Neural cell (in vitro differentiated cells): ENCODE data around the gene MTERF2. TPM values are rescaled to one million over a fixed set of nuclear protein-coding genes. Genes with fewer than 3 reads are reported as not detected.

Experiments
- H2AFZ ChIP-seq: fragments of 200-600, 300-800 bp; sonication (generic), shearing (Covaris generic); 2 replicates; pipeline ENCODE4 v1.6.0; 2014; ENCODE audit warnings: low read depth, mild to moderate bottlenecking, antibody characterized with exemption, low read length, moderate library complexity
- H3F3A ChIP-seq: fragments of 200-600 bp; shearing (Covaris generic); 2 replicates; pipeline ENCODE4 v1.6.1; 2016; ENCODE audit warnings: mild to moderate bottlenecking, moderate library complexity, mixed read lengths, antibody characterized with exemption, low read length; ENCODE audit not compliant: insufficient read depth, poor library complexity, severe bottlenecking
- H3K27ac ChIP-seq: fragments of 200-600, 300-800 bp; sonication (generic), shearing (Covaris generic); 2 replicates; pipeline ENCODE4 v1.5.1; 2014; ENCODE audit warnings: mild to moderate bottlenecking, low read length, moderate library complexity
- H3K27me3 ChIP-seq: fragments of 300-800, 200-600 bp; sonication (generic), shearing (Covaris generic); 2 replicates; pipeline ENCODE4 v1.6.0; 2014; ENCODE audit warnings: mild to moderate bottlenecking, low read depth, low read length, moderate library complexity; ENCODE audit not compliant: insufficient read depth
- H3K36me3 ChIP-seq: fragments of 300-800, 200-600 bp; sonication (generic), shearing (Covaris generic); 2 replicates; pipeline ENCODE4 v1.5.1; 2014; ENCODE audit warnings: mild to moderate bottlenecking, antibody characterized with exemption, low read length, moderate library complexity; ENCODE audit not compliant: insufficient read depth
- H3K4me2 ChIP-seq: fragments of 300-800, 200-600 bp; sonication (generic), shearing (Covaris generic); 2 replicates; pipeline ENCODE4 v1.6.0; 2014; ENCODE audit warnings: mild to moderate bottlenecking, low read length
- H3K4me3 ChIP-seq: fragments of 300-800, 200-600 bp; sonication (generic), shearing (Covaris generic); 2 replicates; pipeline ENCODE4 v1.5.1; 2014; ENCODE audit warnings: mild to moderate bottlenecking, low read length, moderate library complexity
- H3K79me2 ChIP-seq: fragments of 200-600 bp; shearing (Covaris generic); replicated peaks from 2 replicates; pipeline ENCODE4 v1.6.0; 2014; ENCODE audit warnings: mild to moderate bottlenecking, low read length, moderate library complexity; ENCODE audit not compliant: insufficient read depth
- H3K9ac ChIP-seq: fragments of 300-800, 200-600 bp; sonication (generic), shearing (Covaris generic); 2 replicates; pipeline ENCODE4 v1.6.1; 2016; ENCODE audit warnings: mild to moderate bottlenecking, low read length, mixed read lengths
- H3K9me2 ChIP-seq: fragments of 200-600 bp; shearing (Covaris generic); 2 replicates; pipeline ENCODE4 v1.6.1; 2016; ENCODE audit warnings: mild to moderate bottlenecking, low read length, mixed read lengths; ENCODE audit not compliant: insufficient read depth
- H3K9me3 ChIP-seq: fragments of 200-600, 300-800 bp; sonication (generic), shearing (Covaris generic); 2 replicates; pipeline ENCODE4 v1.6.1; 2016; ENCODE audit warnings: mild to moderate bottlenecking, mixed run types, low read length, moderate library complexity, mixed read lengths
- H4K20me1 ChIP-seq: fragments of 200-600 bp; shearing (Covaris generic); 2 replicates; pipeline ENCODE4 v1.6.1; 2016; ENCODE audit warnings: mild to moderate bottlenecking, mixed run types; ENCODE audit not compliant: insufficient read depth
- CTCF ChIP-seq: fragments of 450-650 bp; IDR thresholded peaks from 2 replicates; pipeline ENCODE4 v1.5.1; 2014; ENCODE audit warnings: antibody characterized with exemption, mild to moderate bottlenecking, moderate library complexity; ENCODE audit not compliant: poor library complexity, severe bottlenecking
- EP300 ChIP-seq: fragments of 450-650 bp; conservative IDR thresholded peaks from 2 replicates; pipeline ENCODE4 v1.6.1; 2014; ENCODE audit warnings: antibody characterized with exemption, mild to moderate bottlenecking, moderate library complexity; ENCODE audit not compliant: poor library complexity, severe bottlenecking
- RAD21 ChIP-seq: fragments of 450-650 bp; conservative IDR thresholded peaks from 2 replicates; pipeline ENCODE4 v1.6.1; 2014; ENCODE audit warnings: antibody characterized with exemption, mild to moderate bottlenecking, moderate library complexity
- REST ChIP-seq: IDR thresholded peaks from 2 replicates; pipeline ENCODE4 v1.6.1; 2012; ENCODE audit warnings: borderline replicate concordance
- SMC3 ChIP-seq: fragments of 450-650 bp; conservative IDR thresholded peaks from 2 replicates; pipeline ENCODE4 v1.6.1; 2014; ENCODE audit warnings: antibody characterized with exemption, mild to moderate bottlenecking, moderate library complexity; ENCODE audit not compliant: poor library complexity
- TAF1 ChIP-seq: IDR thresholded peaks from 2 replicates; pipeline ENCODE4 v1.6.1; 2012; ENCODE audit warnings: low read depth
- polyA plus RNA-seq: library from polyadenylated mRNA; depleted of rRNA; stranded (reverse); fragments of >200 nt; gene quantifications from 2 replicates; pipeline ENCODE4 v1.2.3, GENCODE V29; 2014

MTERF2 gene
- polyA plus RNA-seq, 1 donor from 2014 or later = 47.8 TPM

GRCh38 chr12:106934277-106934676 lies 52.7 kb downstream of the MTERF2 start:
- no peak for TF ChIP-seq EP300
- TF ChIP-seq REST = no peak
- no peak for TF ChIP-seq RAD21
- no peak for TF ChIP-seq CTCF
- no peak for TF ChIP-seq TAF1
- TF ChIP-seq SMC3 = no peak
- Histone ChIP-seq H3K27me3 (no peaks in the 10 kb centered on the region), H3K36me3 (no peaks in the 10 kb centered on the region), H3K79me2 (no peaks in the 10 kb centered on the region), H4K20me1 (no peaks in the 10 kb centered on the region), H3K4me3 (no peak overlapping the region), H3F3A (no peaks in the 10 kb centered on the region), H3K4me2 (no peak overlapping the region), H3K9me2 (no peaks in the 10 kb centered on the region), H2AFZ (no peak overlapping the region), H3K27ac (no peak overlapping the region), H3K9me3 (no peaks in the 10 kb centered on the region), H3K9ac (no peak overlapping the region)

Other genes with a start within 250 kb of the MTERF2 start
- 30.0 and 37.6 TPM in 2 replicates for gene RIC8B, start 212.5 kb downstream of the MTERF2 start, polyA plus RNA-seq
- gene TMEM263, start 31.2 kb downstream of the MTERF2 start, polyA plus RNA-seq = 25.9 and 27.1 TPM in 2 replicates
- gene CRY1, start 106.4 kb upstream of the MTERF2 start, polyA plus RNA-seq = 28.2 and 33.4 TPM in 2 replicates